Measurements from ENCODE around the gene GPR68. TPM values are rescaled to one million over a fixed set of nuclear protein-coding genes. Genes with fewer than 3 reads are reported as not detected.

Gene GPR68
- total and polyA plus RNA-seq, 10 donors = 0.50 to 5.2 (median 2.5) TPM

DNA sequence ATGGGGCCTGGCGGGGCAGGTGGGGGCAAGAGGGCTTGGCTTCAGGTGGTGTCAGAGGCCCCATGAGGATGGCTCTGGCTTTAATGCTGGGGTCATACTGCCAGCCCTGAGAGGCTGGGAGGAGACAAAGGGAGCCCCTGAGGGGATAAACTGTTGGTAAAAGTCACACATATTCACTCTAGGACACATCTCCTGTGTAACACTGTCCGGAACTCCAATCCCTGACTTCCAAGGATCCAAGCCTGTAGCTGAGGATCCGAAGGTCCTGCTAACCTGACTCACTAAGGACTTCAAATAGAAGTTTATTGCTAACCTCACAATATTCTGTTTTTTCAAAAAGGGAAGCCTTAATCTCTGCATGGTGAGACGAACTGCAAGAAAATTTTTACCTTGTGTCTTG lies 39.2 kb upstream of the GPR68 start:
- no peak for DNase-seq
- WGBS, 5 donors = 91 to 95% (median 93%) methylated on average over 4 of the region's 4 CpGs
- H3K27ac ChIP-seq = peak overlapping the region in 1 of 8 donors; percentile 3
- peaks cover 0 to 4% (median 0%) of the 10 kb centered on the region in 8 donors for H3K9me3 ChIP-seq
- peaks cover 5 to 100% (median 87%) of the 10 kb centered on the region in 6 donors for H3K36me3 ChIP-seq
- intact Hi-C loops (cut with DNase I; ENCODE audit: low total_unique reads) = loop anchor here (10.0 kb wide), 1 partner anchor 379 kb away; no protein-coding TSS in a partner anchor
- H3K27me3 ChIP-seq (replicated peaks in 1 of 7) = no peaks in the 10 kb centered on the region
- TF ChIP-seq POLR2A (IDR thresholded peaks at IDR 0.05) (no peak), POLR2AphosphoS5 (IDR thresholded peaks at IDR 0.05) (no peak)
- TF ChIP-seq, protein P1, sequence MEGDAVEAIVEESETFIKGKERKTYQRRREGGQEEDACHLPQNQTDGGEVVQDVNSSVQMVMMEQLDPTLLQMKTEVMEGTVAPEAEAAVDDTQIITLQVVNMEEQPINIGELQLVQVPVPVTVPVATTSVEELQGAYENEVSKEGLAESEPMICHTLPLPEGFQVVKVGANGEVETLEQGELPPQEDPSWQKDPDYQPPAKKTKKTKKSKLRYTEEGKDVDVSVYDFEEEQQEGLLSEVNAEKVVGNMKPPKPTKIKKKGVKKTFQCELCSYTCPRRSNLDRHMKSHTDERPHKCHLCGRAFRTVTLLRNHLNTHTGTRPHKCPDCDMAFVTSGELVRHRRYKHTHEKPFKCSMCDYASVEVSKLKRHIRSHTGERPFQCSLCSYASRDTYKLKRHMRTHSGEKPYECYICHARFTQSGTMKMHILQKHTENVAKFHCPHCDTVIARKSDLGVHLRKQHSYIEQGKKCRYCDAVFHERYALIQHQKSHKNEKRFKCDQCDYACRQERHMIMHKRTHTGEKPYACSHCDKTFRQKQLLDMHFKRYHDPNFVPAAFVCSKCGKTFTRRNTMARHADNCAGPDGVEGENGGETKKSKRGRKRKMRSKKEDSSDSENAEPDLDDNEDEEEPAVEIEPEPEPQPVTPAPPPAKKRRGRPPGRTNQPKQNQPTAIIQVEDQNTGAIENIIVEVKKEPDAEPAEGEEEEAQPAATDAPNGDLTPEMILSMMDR (IDR thresholded peaks at IDR 0.05 in 8 of 11, conservative IDR thresholded peaks at IDR 0.05 in 3 of 11) = no peak
- peaks cover 0 to 28% (median 5%) of the 10 kb centered on the region in 6 donors for H3K4me1 ChIP-seq
- H3K4me3 ChIP-seq = no peak overlapping the region

DNA sequence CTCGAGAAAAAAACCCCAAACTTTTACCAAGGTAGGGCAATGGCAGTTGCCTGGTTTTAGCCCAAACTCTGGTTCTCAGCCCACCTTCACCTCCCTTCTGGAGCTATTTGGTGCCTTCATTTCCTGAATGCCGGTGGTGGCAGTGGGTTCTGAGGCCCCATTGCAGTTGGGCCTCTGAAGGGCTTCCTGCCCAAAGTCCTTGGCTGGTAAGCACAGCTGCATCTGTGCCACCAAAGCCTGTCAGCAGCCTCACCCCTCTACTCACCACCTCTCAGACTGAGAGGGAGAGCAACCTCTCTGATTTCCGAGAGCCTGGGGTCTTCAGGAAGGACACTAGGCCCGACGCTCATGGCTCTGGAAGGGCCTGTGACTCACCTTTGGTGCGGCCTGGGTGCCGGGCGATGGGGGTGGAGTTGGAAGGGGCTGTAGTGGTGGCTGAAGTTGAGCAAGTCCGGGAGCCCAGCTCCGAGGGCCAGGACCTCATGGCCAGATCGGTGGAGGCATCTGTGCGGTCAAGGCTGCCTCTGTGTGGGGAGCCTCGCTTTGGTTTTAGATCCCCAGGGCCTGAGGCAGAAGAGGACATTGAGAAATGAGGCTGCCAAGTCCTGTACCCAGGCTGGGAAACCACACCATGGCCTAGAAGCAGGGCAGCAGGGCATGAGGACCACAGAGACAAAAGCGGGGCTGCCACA lies 38.6 kb upstream of the GPR68 start:
- Histone ChIP-seq H3K9me3 (peaks cover 0 to 4% (median 0%) of the 10 kb centered on the region in 8 donors), H3K36me3 (peaks cover 5 to 100% (median 87%) of the 10 kb centered on the region in 6 donors), H3K27me3 (replicated peaks in 1 of 7) (no peaks in the 10 kb centered on the region), H3K27ac (peak overlapping the region in 1 of 8 donors; percentile 3), H3K4me1 (peaks cover 0 to 28% (median 5%) of the 10 kb centered on the region in 6 donors), H3K4me3 (no peak overlapping the region)
- DNase-seq = peak; percentile 24
- peak in 1 of 3 donors; percentile 49 for TF ChIP-seq POLR2AphosphoS5 (IDR thresholded peaks at IDR 0.05)
- TF ChIP-seq POLR2A (IDR thresholded peaks at IDR 0.05) = no peak
- intact Hi-C loops (cut with DNase I; ENCODE audit: low total_unique reads) = loop anchor here (10.0 kb wide), 1 partner anchor 378 kb away; no protein-coding TSS in a partner anchor
- 79 to 92% (median 90%) methylated on average over 11 to 14 of the region's 14 CpGs for WGBS, 5 donors

DNA sequence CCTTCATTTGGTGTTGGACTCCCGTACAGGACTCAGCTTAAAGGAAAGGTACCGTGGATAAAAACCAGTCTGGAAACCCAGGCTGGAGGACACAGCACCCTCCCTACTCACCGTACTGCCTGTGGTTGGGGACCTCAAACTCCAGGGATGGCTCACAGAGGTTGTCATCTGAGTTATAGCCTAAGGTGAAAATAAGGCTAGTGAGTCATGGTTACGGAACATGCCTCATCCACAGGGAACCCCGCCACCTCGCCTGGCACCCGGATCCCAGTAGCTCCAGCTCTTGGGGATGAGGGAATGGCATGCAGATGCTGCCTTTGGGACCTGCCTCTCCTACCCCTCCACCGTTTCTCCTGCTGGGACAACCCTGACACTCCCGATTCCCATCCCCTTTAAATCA lies 36.8 kb upstream of the GPR68 start:
- Histone ChIP-seq H3K27ac (no peak overlapping the region), H3K4me1 (peaks cover 0 to 20% (median 3%) of the 10 kb centered on the region in 6 donors), H3K27me3 (replicated peaks in 1 of 7) (no peaks in the 10 kb centered on the region), H3K9me3 (peaks cover 0 to 4% (median 0%) of the 10 kb centered on the region in 8 donors), H3K4me3 (no peak overlapping the region), H3K36me3 (peaks cover 5 to 100% (median 94%) of the 10 kb centered on the region in 6 donors)
- DNase-seq = peak; percentile 36
- intact Hi-C loops (cut with DNase I; ENCODE audit: low total_unique reads) = loop anchor here (10.0 kb wide), 1 partner anchor 377 kb away; no protein-coding TSS in a partner anchor
- 96 to 98% (median 97%) methylated on average over 9 of the region's 9 CpGs for WGBS, 5 donors
- no peak for TF ChIP-seq POLR2A (IDR thresholded peaks at IDR 0.05)
- TF ChIP-seq POLR2AphosphoS5 (IDR thresholded peaks at IDR 0.05) = no peak
- TF ChIP-seq, protein P1 (IDR thresholded peaks at IDR 0.05 in 8 of 11, conservative IDR thresholded peaks at IDR 0.05 in 3 of 11) = no peak

GRCh38 chr14:91280129-91280528 lies 35.6 kb upstream of the GPR68 start:
- Histone ChIP-seq H3K36me3 (peaks cover 5 to 100% (median 94%) of the 10 kb centered on the region in 6 donors), H3K9me3 (peaks cover 0 to 4% (median 0%) of the 10 kb centered on the region in 8 donors), H3K4me3 (no peak overlapping the region), H3K27ac (no peak overlapping the region), H3K4me1 (peaks cover 0 to 8% (median 0%) of the 10 kb centered on the region in 6 donors), H3K27me3 (replicated peaks in 1 of 7) (no peaks in the 10 kb centered on the region)
- intact Hi-C loops (cut with DNase I; ENCODE audit: low total_unique reads) = loop anchor here (10.0 kb wide), 1 partner anchor 375 kb away; no protein-coding TSS in a partner anchor
- TF ChIP-seq POLR2AphosphoS5 (IDR thresholded peaks at IDR 0.05) (no peak), POLR2A (IDR thresholded peaks at IDR 0.05) (no peak)
- TF ChIP-seq, protein P1 (IDR thresholded peaks at IDR 0.05 in 8 of 11, conservative IDR thresholded peaks at IDR 0.05 in 3 of 11) = no peak
- no peak for DNase-seq
- WGBS, 5 donors = 86 to 94% (median 89%) methylated on average over 5 of the region's 5 CpGs
